CD4-positive, alpha-beta T cell treated with Interleukin-17A for 4 hours (primary cell): Measurements from ENCODE around the gene LRRN3.

Experiments used
- DNase-seq: peaks from one replicate; pipeline ENCODE4 v3.0.0-alpha.2; 2020; ENCODE audit warnings: mixed read lengths

Gene LRRN3

DNA sequence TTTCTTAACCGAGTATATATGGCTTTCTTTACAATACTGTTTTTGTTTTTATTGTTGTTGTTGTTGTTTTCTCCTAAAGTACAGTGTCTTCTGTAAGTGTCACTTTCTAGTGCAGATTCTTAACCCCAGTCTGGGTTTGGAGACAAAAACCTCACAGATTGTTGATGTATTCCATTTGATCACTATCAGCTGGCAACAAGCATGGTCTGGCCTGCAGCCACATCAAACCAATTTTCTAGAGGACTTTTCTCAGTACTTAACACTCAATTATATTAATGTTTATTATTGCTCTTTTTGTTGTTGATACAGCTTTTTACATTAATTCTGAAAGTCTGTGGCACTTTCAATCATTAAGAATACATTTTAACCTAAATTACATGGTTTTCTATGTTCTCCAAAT lies 17.1 kb downstream of the LRRN3 start:
- DNase-seq: no peak

DNA sequence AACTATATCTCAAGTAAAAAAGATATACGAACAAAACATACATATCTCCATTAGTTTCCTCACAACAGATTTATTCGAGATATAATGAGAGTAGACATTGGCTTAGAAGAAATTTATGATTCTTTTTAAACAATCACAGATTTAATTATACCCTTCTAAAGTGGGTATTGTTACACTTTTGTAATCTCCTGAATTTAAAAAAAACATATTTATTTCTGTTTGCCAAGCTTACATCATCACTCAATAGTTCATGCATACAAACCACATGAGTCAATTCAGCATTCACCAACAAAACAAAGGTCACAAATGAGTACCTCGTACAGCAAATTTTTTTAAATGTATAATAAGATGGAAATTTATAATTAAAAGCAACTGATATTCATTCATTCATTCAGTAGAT lies 17.6 kb downstream of the LRRN3 start:
- DNase-seq: no peak

GRCh38 chr7:111112439-111112838 lies 21.5 kb downstream of the LRRN3 start:
- DNase-seq: no peak

- DNase-seq: no peak
These were observed 22.5 kb downstream of the LRRN3 start for GRCh38 chr7:111113263-111114017.

GRCh38 chr7:111115966-111116365 lies 25.0 kb downstream of the LRRN3 start:
- DNase-seq: no peak

DNA sequence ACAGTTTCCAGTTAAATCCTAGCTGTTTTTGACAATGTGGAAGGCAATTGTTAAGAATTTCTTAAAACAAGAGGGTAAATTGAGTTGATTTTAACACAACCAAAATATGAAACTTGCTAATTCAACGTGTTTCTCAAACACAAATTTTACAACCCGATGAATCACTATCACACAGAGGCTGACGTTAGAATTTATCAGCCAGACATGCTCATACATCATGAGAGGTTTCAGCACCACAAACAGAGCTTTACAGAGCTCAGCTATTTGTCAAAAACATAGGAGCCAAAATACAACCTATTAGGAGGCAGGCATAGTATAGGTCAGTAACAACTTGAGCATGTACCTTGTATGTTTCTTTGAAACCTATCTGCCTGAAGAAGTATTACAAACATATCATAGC lies 36.1 kb downstream of the LRRN3 start:
- no peak for DNase-seq

GRCh38 chr7:111129435-111129834 lies 38.5 kb downstream of the LRRN3 start:
- DNase-seq: no peak

GRCh38 chr7:111132833-111133232 lies 41.9 kb downstream of the LRRN3 start:
- DNase-seq: no peak

GRCh38 chr7:111137296-111138192 lies 46.6 kb downstream of the LRRN3 start:
- no peak for DNase-seq

GRCh38 chr7:111138193-111138569 lies 47.3 kb downstream of the LRRN3 start:
- DNase-seq: peak; percentile 64

DNA sequence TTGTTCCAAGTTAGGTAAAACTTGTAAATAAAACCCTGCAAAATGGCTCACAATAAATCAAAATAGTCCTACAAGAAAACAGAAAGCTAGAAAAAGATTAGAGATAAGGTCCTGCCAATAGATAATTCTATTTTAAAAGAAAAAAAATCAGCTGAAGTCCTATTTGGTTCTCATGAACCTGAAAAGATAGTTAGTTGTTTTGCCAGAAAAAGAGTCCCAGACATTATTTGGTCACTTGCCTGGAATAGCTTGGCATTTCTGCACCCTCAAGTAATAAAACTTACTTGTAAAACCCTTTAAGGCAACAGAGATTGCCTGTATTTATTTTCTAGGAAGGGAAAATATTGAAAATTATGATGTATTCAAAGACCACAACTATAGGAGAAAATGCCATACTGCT lies 47.7 kb downstream of the LRRN3 start:
- DNase-seq: no peak

DNA sequence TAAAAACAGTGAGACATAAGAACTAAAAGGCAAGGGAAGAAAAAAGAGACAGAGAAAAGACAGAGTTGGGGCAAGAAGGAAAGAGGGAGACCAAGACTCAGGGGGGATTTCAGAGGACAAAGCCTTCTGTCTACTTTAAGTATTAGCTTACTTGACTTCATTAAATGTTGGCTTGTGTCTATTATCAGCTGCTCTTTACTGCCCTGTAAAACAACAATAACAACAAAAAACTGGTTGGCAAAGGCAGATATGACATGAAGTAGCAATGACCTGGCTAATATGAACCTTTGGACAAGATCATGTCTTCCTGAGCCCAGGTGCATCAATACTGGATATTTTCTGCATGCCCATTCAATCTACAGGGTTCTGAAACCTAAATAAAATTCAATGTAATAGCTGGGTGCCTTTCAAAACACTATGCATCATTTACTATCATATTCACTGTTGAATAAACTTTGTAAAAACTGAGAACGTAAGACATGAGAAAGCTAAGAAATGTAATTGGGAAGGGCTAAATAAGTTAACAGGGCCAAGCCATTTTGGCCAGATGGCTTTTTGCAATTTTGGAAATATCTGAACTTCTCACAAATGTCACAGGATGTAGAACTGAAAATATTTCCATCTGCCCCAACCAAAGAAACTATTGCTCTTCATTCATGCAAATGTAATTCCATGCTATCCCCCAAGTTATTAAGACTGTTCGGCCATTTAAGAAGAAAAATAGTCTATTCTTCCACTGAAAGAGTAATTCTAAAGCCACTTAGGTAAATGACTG lies 49.4 kb downstream of the LRRN3 start:
- DNase-seq: no peak

GRCh38 chr7:111145472-111145871 lies 54.5 kb downstream of the LRRN3 start:
- DNase-seq: no peak

- no peak for DNase-seq
These were observed 55.2 kb downstream of the LRRN3 start for GRCh38 chr7:111146136-111146535.

DNA sequence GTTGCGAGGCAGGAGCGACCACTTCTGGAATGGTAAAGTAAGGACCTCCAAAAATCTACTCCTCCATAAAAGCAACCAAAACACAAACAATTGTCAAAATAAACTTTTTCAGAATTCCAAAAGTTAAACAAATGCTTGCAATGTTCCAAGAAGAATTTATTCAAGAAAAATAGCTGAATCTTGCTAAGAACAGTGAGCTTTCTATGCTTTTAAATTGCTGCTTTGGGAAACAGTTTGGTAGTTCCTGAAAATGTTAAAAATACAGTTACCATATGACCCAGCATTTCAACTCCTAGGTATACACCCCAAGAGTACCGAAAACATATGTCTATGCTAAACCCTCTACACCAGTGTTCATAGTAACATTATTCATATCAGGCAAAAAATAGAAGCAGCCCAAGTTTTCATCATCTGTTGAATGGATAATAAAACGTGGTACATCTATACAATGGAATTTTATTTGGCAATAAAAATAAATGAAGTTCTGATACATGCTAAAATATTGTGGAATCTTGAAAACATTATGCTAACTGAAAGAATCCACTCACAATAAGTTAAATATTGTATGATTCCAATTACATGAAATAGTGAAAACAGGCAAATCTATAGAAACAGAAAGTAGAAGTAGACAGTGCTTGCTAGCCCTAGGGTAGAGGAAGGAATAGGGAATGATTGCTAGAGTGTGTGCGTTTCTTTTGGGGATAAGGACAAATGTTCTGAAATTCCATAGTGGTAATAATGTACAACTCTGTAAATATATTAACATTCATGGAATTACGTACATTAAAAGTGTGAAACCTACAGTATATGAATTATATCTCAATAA lies 57.0 kb downstream of the LRRN3 start:
- DNase-seq: no peak

DNA sequence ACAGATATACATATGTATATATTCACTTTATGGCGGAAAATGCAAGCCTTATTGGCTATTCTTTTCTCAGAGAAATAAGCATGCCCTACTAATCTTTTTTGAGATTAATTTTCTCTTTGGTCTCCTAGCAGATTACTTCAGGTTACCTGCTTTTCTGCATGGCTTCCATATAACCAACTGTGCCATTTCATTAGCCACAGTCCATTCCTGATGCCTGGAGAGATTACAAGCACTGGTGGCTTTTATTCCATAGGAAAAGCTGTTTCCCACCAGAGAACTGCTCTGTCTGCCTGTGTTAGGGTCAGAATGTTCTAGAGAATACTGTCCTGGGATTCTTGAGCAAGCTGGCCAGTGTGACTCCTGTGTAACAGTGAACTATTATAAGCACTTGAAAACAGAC lies 59.8 kb downstream of the LRRN3 start:
- DNase-seq: no peak

DNA sequence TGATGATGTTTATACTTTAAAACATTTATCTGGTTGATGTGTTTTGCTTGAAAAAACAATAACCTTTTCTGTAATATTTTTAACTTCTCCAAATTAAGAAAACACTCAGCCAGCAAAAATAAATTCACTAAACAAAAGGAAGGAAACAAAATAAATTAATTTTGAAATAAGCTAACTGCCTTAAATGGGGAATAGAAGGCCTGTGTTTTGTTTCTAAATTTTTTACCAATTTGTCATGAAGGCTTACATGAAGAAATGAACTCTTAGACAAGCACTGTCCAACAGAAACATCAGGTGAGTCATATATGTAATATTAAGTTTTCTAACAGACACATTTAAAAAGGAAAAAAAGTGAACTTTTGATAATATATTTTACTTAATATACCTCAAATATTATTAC lies 68.5 kb downstream of the LRRN3 start:
- no peak for DNase-seq

DNA sequence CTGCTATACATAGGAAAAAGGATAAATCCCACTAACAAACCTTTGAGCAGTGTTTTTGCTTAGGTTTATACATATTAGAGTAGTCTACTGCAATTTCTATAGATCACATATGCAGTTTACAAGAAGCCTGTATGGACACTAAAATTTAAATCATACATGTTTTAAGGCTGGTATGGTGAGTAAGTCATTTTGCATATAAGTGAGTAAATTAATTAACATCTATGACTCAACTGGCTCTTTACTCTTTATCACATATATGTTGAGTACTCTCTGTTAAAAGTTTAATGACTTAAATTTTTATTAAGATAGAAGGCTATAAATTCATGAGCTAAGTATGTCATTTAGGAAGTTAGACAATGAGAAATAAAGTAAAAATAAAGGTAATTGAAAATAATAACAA lies 69.4 kb downstream of the LRRN3 start:
- DNase-seq: no peak

- DNase-seq: no peak
These were observed 71.8 kb downstream of the LRRN3 start for GRCh38 chr7:111162692-111163091.

GRCh38 chr7:111164442-111164841 lies 73.5 kb downstream of the LRRN3 start:
- no peak for DNase-seq

DNA sequence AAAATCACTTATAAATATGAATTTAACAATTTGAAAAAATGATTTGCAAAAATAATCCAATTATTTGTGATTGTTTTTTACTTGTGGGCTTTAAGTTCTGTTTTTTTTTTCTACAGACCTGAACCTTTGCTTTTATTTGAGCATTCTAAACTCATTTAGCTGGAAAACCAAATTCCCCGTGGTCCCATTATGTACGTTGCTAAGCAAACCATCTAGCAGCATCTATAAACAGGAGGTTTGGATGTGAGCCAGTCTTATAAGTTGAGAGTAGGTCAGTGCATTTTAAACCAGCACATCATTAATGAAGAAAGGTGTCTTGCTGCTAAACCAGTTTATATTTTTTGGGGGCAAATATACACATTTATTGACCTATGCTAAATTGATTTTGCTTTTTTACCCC lies 77.3 kb downstream of the LRRN3 start:
- DNase-seq: no peak

DNA sequence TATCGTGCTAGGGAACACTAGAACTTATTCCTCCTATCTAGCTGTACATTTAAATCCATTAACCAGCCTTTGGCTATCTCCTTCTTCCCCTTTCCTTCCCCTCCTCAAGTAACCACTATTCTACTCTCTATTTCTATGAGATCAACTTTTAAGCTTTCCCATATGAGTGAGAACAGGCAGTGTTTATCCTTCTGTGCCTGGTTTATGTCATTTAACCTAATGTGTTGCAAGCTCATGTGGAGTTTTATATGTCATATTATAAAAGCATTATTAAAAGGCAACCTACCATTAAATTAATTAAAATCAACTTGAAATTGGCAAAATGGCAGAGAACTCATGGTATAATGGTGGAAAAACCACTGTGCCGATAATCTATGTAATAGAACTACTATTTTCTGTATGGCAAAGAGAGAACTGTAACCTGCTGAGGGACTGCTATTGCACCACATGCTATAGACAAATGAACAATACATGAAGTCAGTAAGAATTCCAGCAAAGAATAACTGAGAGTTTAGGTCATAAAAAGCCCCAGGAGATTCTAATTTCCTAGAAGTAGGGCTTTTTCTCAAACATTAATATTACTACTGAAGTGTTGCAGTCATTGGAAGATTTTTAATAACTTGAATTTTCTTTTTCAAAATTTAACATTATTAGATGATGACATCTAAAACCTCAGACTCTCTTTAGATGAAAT lies 81.8 kb downstream of the LRRN3 start:
- DNase-seq: no peak
